ENCODE results near the gene CHD5. TPM values are rescaled to one million over a fixed set of nuclear protein-coding genes. Genes with fewer than 3 reads are reported as not detected.

Gene CHD5
- total RNA-seq, 4 donors from 2014 or later: 0.15 to 0.94 (median 0.26) TPM

- Histone ChIP-seq H3K4me3 (replicated peaks in 1 of 3) (no peak overlapping the region), H3K27me3 (no peaks in the 10 kb centered on the region), H3K27ac (no peak overlapping the region), H3K9me3 (no peaks in the 10 kb centered on the region), H3K4me1 (peaks cover 3 to 24% of the 10 kb centered on the region in 2 donors), H3K36me3 (peaks cover 15 to 17% of the 10 kb centered on the region in 2 donors)
- TF ChIP-seq CTCF (IDR thresholded peaks at IDR 0.05) (no peak), POLR2A (IDR thresholded peaks at IDR 0.05) (no peak)
- no peak for DNase-seq
- intact Hi-C loops (cut with DNase I): no loop called here
- WGBS, 2 donors: 81 to 92% methylated on average over 13 of the region's 13 CpGs
Observed at GRCh38 chr1:6184083-6184783, 4.1 kb upstream of the CHD5 start.

GRCh38 chr1:6183520-6183989, 3.4 kb upstream of the CHD5 start:
- Histone ChIP-seq H3K4me1 (peaks cover 7 to 31% of the 10 kb centered on the region in 2 donors), H3K4me3 (replicated peaks in 1 of 3) (no peak overlapping the region), H3K9me3 (no peaks in the 10 kb centered on the region), H3K27ac (no peak overlapping the region), H3K27me3 (peaks cover 6% of the 10 kb centered on the region), H3K36me3 (peaks cover 8 to 11% of the 10 kb centered on the region in 2 donors)
- 35 to 46% methylated on average over 6 of the region's 6 CpGs for WGBS, 2 donors
- intact Hi-C loops (cut with DNase I): no loop called here
- peak; percentile 21 to 36 for DNase-seq
- TF ChIP-seq CTCF (IDR thresholded peaks at IDR 0.05): no peak
- no peak for TF ChIP-seq POLR2A (IDR thresholded peaks at IDR 0.05)

GRCh38 chr1:6181347-6181770, 1.2 kb upstream of the CHD5 start:
- no peak overlapping the region for H3K4me3 ChIP-seq (replicated peaks in 1 of 3)
- WGBS, 2 donors: 17 to 22% methylated on average over 9 to 10 of the region's 10 CpGs
- peaks cover 14% of the 10 kb centered on the region for H3K27me3 ChIP-seq
- H3K9me3 ChIP-seq: no peaks in the 10 kb centered on the region
- no peak overlapping the region for H3K27ac ChIP-seq
- no peak for TF ChIP-seq POLR2A (IDR thresholded peaks at IDR 0.05)
- no peak for TF ChIP-seq CTCF (IDR thresholded peaks at IDR 0.05)
- intact Hi-C loops (cut with DNase I): no loop called here
- H3K36me3 ChIP-seq: peaks cover 7% of the 10 kb centered on the region in 2 donors
- no peak for DNase-seq
- H3K4me1 ChIP-seq: peaks cover 7 to 31% of the 10 kb centered on the region in 2 donors

GRCh38 chr1:6180707-6181311, 688 bp upstream of the CHD5 start:
- H3K27ac ChIP-seq: no peak overlapping the region
- intact Hi-C loops (cut with DNase I): no loop called here
- H3K36me3 ChIP-seq: peaks cover 4 to 5% of the 10 kb centered on the region in 2 donors
- DNase-seq: peak; percentile 18 to 31
- 1 to 9% methylated on average over 6 to 29 of the region's 36 CpGs for WGBS, 2 donors
- no peaks in the 10 kb centered on the region for H3K9me3 ChIP-seq
- no peak overlapping the region for H3K4me3 ChIP-seq (replicated peaks in 1 of 3)
- TF ChIP-seq CTCF (IDR thresholded peaks at IDR 0.05) (no peak), POLR2A (IDR thresholded peaks at IDR 0.05) (no peak)
- peaks cover 14% of the 10 kb centered on the region for H3K27me3 ChIP-seq
- H3K4me1 ChIP-seq: peaks cover 7 to 31% of the 10 kb centered on the region in 2 donors
